PC-3 (cell line): Measurements from ENCODE around the gene FYN. TPM values are rescaled to one million over a fixed set of nuclear protein-coding genes. Genes with fewer than 3 reads are reported as not detected.

Source experiments
- ATAC-seq: fragments of 200-7000 bp; cut with Tn5 transposase; 2 replicates; pipeline ENCODE4 v1.9.1; 2020; ENCODE audit warnings: mild to moderate bottlenecking, moderate library complexity
- BruUV-seq: library from RNA; stranded (reverse); fragments of 400-500 nt; replicated peaks from 2 replicates; lab custom pipeline; 2021; lab: Mats Ljungman, UMichigan
- CTCF ChIA-PET: fragments of 300-600 bp; sonication (Branson Sonifier 250); formaldehyde crosslinking; loops from one replicate; lab custom pipeline; 2022; ENCODE audit warnings: antibody characterized with exemption; lab: Charles Lee
- POLR2A ChIA-PET: fragments of 300-600 bp; sonication (Branson Sonifier 250); formaldehyde crosslinking; loops from one replicate; lab custom pipeline; 2022; ENCODE audit warnings: antibody characterized with exemption; ENCODE audit not compliant: unreplicated experiment; lab: Charles Lee
- DNase-seq: peaks from one replicate; pipeline ENCODE4 v3.0.0-alpha.2; 2015
- H2AFZ ChIP-seq: fragments of 300-600 bp; sonication (generic); 2 replicates; pipeline ENCODE4 v1.6.0; 2016; ENCODE audit warnings: antibody characterized with exemption, low read length
- H3F3A ChIP-seq: fragments of 300-600 bp; sonication (generic); one replicate; pipeline ENCODE4 v1.6.0; 2017; ENCODE audit warnings: antibody characterized with exemption, low read length, control low read depth, mild to moderate bottlenecking; ENCODE audit not compliant: unreplicated experiment
- H3K27ac ChIP-seq: fragments of 300-600 bp; sonication (generic); 2 replicates; pipeline ENCODE4 v1.5.1; 2016; ENCODE audit warnings: mild to moderate bottlenecking, low read length
- H3K27me3 ChIP-seq: fragments of 300-600 bp; sonication (generic); 2 replicates; pipeline ENCODE4 v1.6.1; 2016; ENCODE audit warnings: low read length, mixed read lengths
- H3K36me3 ChIP-seq: fragments of 300-600 bp; sonication (generic); 2 replicates; pipeline ENCODE4 v1.6.1; 2016; ENCODE audit warnings: low read depth, mixed run types, low read length, mixed read lengths
- H3K4me1 ChIP-seq: fragments of 300-600 bp; sonication (generic); 2 replicates; pipeline ENCODE4 v1.5.1; 2016; ENCODE audit warnings: low read length; ENCODE audit not compliant: insufficient read depth
- H3K4me2 ChIP-seq: fragments of 300-600 bp; sonication (generic); 2 replicates; pipeline ENCODE4 v1.6.0; 2016; ENCODE audit warnings: low read length
- H3K4me3 ChIP-seq: fragments of 300-600 bp; sonication (generic); 2 replicates; pipeline ENCODE4 v1.5.1; 2016; ENCODE audit warnings: mild to moderate bottlenecking, low read length, mixed read lengths
- H3K79me2 ChIP-seq: fragments of 300-600 bp; sonication (generic); 2 replicates; pipeline ENCODE4 v1.6.1; 2017; ENCODE audit warnings: low read length, mixed read lengths
- H3K9ac ChIP-seq: fragments of 300-600 bp; sonication (generic); 2 replicates; pipeline ENCODE4 v1.6.0; 2016; ENCODE audit warnings: mild to moderate bottlenecking, low read length
- H3K9me2 ChIP-seq: fragments of 300-600 bp; sonication (generic); replicated peaks from 2 replicates; pipeline ENCODE4 v1.6.1; 2016; ENCODE audit warnings: mixed run types, low read length, mixed read lengths
- H3K9me3 ChIP-seq: fragments of 300-600 bp; sonication (generic); 2 replicates; pipeline ENCODE4 v1.6.1; 2016; ENCODE audit warnings: low read length, mixed read lengths
- H4K20me1 ChIP-seq: fragments of 300-600 bp; sonication (generic); 2 replicates; pipeline ENCODE4 v1.6.1; 2016; ENCODE audit warnings: low read length, mixed read lengths
- CTCF ChIP-seq: fragments of 300-600 bp; sonication (generic); conservative IDR thresholded peaks from 2 replicates; pipeline ENCODE4 v1.5.1; 2017; ENCODE audit warnings: antibody characterized with exemption, low read depth, mild to moderate bottlenecking, low read length
- EZH2 ChIP-seq: fragments of 300-600 bp; sonication (generic); IDR thresholded peaks from one replicate; pipeline ENCODE4 v1.6.1; 2017; ENCODE audit warnings: antibody characterized with exemption, mild to moderate bottlenecking, low read length; ENCODE audit not compliant: unreplicated experiment
- EZH2phosphoT487 ChIP-seq: fragments of 300-600 bp; sonication (generic); IDR thresholded peaks from 2 replicates; pipeline ENCODE4 v1.6.1; 2018; ENCODE audit warnings: mild to moderate bottlenecking, antibody characterized with exemption, low read length, borderline replicate concordance
- intact Hi-C: fragments of 100-400 bp; cut with micrococcal nuclease; formaldehyde crosslinking; loops from 2 replicates; pipeline ENCODE4 v1.9.0; 2023
- total RNA-seq: library from RNA; depleted of rRNA; stranded (reverse); fragments of >200 nt; gene quantifications from 2 replicates; pipeline ENCODE4 v1.2.3, GENCODE V29; 2014

Gene FYN
- total RNA-seq, 1 experiment from 2014 or later = 27.6 TPM

GRCh38 chr6:111716325-111716724 is 156.9 kb downstream of the FYN start:
- Histone ChIP-seq H3K4me1 (no peaks in the 10 kb centered on the region), H3K4me2 (no peak overlapping the region), H3K36me3 (no peaks in the 10 kb centered on the region), H3K9ac (no peak overlapping the region), H3K27me3 (no peaks in the 10 kb centered on the region), H3K27ac (no peak overlapping the region), H3K79me2 (no peaks in the 10 kb centered on the region), H3K9me2 (no peaks in the 10 kb centered on the region), H2AFZ (no peak overlapping the region), H3K9me3 (no peaks in the 10 kb centered on the region), H3F3A (no peaks in the 10 kb centered on the region), H4K20me1 (no peaks in the 10 kb centered on the region), H3K4me3 (no peak overlapping the region)
- BruUV-seq = no TSS peak
- intact Hi-C loops = no loop called here
- no peak for TF ChIP-seq EZH2
- TF ChIP-seq CTCF = no peak
- no peak for TF ChIP-seq EZH2phosphoT487
- POLR2A ChIA-PET = no interaction called here
- ATAC-seq = no peak
- DNase-seq = no peak
- CTCF ChIA-PET = no interaction called here

- no peaks in the 10 kb centered on the region for H3K9me3 ChIP-seq
- no peak overlapping the region for H2AFZ ChIP-seq
- POLR2A ChIA-PET = no interaction called here
- DNase-seq (no peak), ATAC-seq (no peak)
- no peaks in the 10 kb centered on the region for H3K79me2 ChIP-seq
- H4K20me1 ChIP-seq = no peaks in the 10 kb centered on the region
- TF ChIP-seq EZH2phosphoT487 (no peak), CTCF (no peak), EZH2 (no peak)
- no peaks in the 10 kb centered on the region for H3K9me2 ChIP-seq
- no peaks in the 10 kb centered on the region for H3F3A ChIP-seq
- intact Hi-C loops = no loop called here
- H3K4me1 ChIP-seq = 0 out of 2 replicates have a peak, but pooled peaks cover under 1% of the 10 kb centered on the region
- H3K4me3 ChIP-seq = no peak overlapping the region
- no peaks in the 10 kb centered on the region for H3K27me3 ChIP-seq
- no peaks in the 10 kb centered on the region for H3K36me3 ChIP-seq
- no TSS peak for BruUV-seq
- H3K9ac ChIP-seq = no peak overlapping the region
- H3K4me2 ChIP-seq = no peak overlapping the region
- no peak overlapping the region for H3K27ac ChIP-seq
- CTCF ChIA-PET = no interaction called here
These were observed 157.9 kb downstream of the FYN start for GRCh38 chr6:111715321-111715720.

- Histone ChIP-seq H3K4me2 (no peak overlapping the region), H3K9ac (no peak overlapping the region), H4K20me1 (no peaks in the 10 kb centered on the region), H3K9me2 (no peaks in the 10 kb centered on the region), H3K9me3 (no peaks in the 10 kb centered on the region), H3F3A (no peaks in the 10 kb centered on the region), H3K79me2 (no peaks in the 10 kb centered on the region), H3K4me1 (peaks cover 4% of the 10 kb centered on the region; the same call in 1 of the 2 replicates), H3K27me3 (no peaks in the 10 kb centered on the region), H3K4me3 (no peak overlapping the region), H2AFZ (no peak overlapping the region), H3K27ac (no peak overlapping the region), H3K36me3 (no peaks in the 10 kb centered on the region)
- no TSS peak for BruUV-seq
- ChIA-PET POLR2A (no interaction called here), CTCF (no interaction called here)
- DNase-seq (no peak), ATAC-seq (no peak)
- TF ChIP-seq EZH2phosphoT487 (no peak), CTCF (no peak), EZH2 (no peak)
- intact Hi-C loops = loop anchor here (5.0 kb wide), 2 partner anchors 158 to 453 kb away; partner anchors contain the start of gene FYN
These were observed 158.6 kb downstream of the FYN start for GRCh38 chr6:111714416-111715270.
